RWPE2 (cell line): ENCODE data around the gene DGCR2.

Source experiments
- ATAC-seq: fragments of 200-7000 bp; cut with Tn5 transposase; 3 replicates; pipeline ENCODE4 v1.9.1; 2021; ENCODE audit warnings: low read depth
- DNase-seq: peaks from one replicate; pipeline ENCODE4 v3.0.0-alpha.2; 2020; ENCODE audit warnings: low spot score
- H3K27ac ChIP-seq: fragments of 450-650 bp; 2 replicates; pipeline ENCODE4 v1.5.1; 2017; ENCODE audit warnings: mild to moderate bottlenecking; ENCODE audit not compliant: poor library complexity, severe bottlenecking
- H3K27me3 ChIP-seq: fragments of 250-450 bp; sonication (Bioruptor Pico); 2 replicates; pipeline ENCODE4 v1.5.1; 2021; ENCODE audit warnings: mild to moderate bottlenecking, moderate library complexity; ENCODE audit not compliant: insufficient read depth, poor library complexity, severe bottlenecking
- H3K36me3 ChIP-seq: fragments of 250-450 bp; sonication (Bioruptor Pico); 2 replicates; pipeline ENCODE4 v1.5.1; 2020; ENCODE audit warnings: low read depth, mild to moderate bottlenecking, moderate library complexity
- H3K4me1 ChIP-seq: fragments of 250-450 bp; sonication (Bioruptor Pico); 2 replicates; pipeline ENCODE4 v1.5.1; 2021; ENCODE audit warnings: mild to moderate bottlenecking, moderate library complexity; ENCODE audit not compliant: insufficient read depth, poor library complexity, severe bottlenecking
- H3K4me3 ChIP-seq: fragments of 250-450 bp; sonication (Bioruptor Pico); 2 replicates; pipeline ENCODE4 v1.5.1; 2021; ENCODE audit warnings: mild to moderate bottlenecking, moderate library complexity; ENCODE audit not compliant: severe bottlenecking
- H3K9me3 ChIP-seq: fragments of 250-450 bp; sonication (Bioruptor Pico); 2 replicates; pipeline ENCODE4 v1.5.1; 2021; ENCODE audit warnings: mild to moderate bottlenecking, moderate library complexity; ENCODE audit not compliant: severe bottlenecking
- TF ChIP-seq, protein P1 (sequence below): fragments of 450-650 bp; IDR thresholded peaks from one replicate; pipeline ENCODE4 v1.5.1; 2017; ENCODE audit warnings: mild to moderate bottlenecking, moderate library complexity; ENCODE audit not compliant: poor library complexity, severe bottlenecking

Gene DGCR2

DNA sequence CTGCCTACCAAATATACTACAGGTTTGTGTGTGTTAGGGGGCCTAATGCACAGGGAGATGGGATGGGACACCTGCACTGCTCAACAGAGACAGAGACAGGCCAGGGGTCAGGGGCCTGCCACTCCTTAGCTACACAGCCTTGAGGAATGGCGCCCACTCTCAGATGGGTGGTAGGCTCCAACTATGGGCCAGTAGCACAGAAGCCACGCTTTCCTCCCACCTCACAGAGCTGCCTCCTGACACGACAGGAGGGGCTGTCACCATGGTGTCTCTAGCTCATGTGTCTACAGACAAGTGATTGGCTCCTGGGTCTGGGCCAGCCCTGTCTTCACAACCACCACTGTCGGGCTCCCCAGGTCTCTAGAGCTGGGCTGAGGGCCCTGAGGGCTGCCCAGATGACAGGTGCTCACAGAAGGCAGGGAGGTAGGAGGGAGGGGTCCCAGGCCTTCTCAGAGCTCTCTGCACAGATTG is 81.8 kb downstream of the DGCR2 start:
- Histone ChIP-seq H3K27ac (no peak overlapping the region), H3K9me3 (no peaks in the 10 kb centered on the region), H3K27me3 (no peaks in the 10 kb centered on the region), H3K4me1 (no peaks in the 10 kb centered on the region), H3K36me3 (peaks cover 15% of the 10 kb centered on the region), H3K4me3 (no peak overlapping the region)
- ATAC-seq (no peak), DNase-seq (no peak)
- TF ChIP-seq, protein P1, sequence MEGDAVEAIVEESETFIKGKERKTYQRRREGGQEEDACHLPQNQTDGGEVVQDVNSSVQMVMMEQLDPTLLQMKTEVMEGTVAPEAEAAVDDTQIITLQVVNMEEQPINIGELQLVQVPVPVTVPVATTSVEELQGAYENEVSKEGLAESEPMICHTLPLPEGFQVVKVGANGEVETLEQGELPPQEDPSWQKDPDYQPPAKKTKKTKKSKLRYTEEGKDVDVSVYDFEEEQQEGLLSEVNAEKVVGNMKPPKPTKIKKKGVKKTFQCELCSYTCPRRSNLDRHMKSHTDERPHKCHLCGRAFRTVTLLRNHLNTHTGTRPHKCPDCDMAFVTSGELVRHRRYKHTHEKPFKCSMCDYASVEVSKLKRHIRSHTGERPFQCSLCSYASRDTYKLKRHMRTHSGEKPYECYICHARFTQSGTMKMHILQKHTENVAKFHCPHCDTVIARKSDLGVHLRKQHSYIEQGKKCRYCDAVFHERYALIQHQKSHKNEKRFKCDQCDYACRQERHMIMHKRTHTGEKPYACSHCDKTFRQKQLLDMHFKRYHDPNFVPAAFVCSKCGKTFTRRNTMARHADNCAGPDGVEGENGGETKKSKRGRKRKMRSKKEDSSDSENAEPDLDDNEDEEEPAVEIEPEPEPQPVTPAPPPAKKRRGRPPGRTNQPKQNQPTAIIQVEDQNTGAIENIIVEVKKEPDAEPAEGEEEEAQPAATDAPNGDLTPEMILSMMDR, result no peak

DNA sequence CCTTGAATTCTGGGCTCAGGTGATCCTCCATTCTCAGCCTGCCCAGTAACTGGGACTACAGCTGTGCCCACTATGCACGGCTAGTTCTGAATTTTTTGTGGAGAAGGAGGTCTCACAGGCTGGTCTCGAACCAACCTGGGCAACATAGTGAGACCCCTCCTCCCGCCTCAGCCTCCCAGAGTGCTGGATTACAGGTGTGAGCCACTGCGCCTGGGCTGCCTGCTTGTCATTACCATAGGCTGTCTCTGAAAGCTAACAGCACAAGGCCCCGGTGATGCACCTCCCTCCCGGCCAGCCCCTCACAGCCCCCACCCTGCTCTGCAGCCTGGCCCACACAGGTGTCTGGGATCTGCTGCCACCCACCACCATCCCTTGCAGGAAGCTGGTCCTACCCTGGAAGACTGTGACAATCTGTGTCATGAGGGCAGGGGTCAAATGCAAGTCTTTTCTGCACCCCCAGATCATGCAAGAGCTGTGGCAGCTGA is 82.4 kb downstream of the DGCR2 start:
- DNase-seq (no peak), ATAC-seq (no peak)
- Histone ChIP-seq H3K4me3 (no peak overlapping the region), H3K4me1 (no peaks in the 10 kb centered on the region), H3K27ac (no peak overlapping the region), H3K27me3 (no peaks in the 10 kb centered on the region), H3K36me3 (peaks cover 9% of the 10 kb centered on the region), H3K9me3 (no peaks in the 10 kb centered on the region)
- TF ChIP-seq, protein P1, result no peak

DNA sequence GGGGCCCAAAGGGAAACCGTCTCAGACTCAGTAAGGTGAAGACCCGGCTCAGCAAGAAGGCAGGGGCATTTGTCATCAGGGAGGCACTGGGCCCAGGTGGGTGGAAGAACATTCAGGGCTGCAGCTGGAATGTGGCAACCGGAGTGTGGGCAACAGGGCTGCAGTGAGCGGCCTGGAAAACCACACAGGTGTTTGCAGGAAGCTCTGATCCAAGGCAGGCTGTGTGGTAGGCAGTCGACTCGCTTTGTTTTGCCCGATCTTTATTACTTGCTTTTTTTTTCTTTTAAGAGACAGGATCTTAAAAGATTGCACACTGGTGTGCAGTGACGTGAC is 82.8 kb downstream of the DGCR2 start:
- no peak for ATAC-seq

DNA sequence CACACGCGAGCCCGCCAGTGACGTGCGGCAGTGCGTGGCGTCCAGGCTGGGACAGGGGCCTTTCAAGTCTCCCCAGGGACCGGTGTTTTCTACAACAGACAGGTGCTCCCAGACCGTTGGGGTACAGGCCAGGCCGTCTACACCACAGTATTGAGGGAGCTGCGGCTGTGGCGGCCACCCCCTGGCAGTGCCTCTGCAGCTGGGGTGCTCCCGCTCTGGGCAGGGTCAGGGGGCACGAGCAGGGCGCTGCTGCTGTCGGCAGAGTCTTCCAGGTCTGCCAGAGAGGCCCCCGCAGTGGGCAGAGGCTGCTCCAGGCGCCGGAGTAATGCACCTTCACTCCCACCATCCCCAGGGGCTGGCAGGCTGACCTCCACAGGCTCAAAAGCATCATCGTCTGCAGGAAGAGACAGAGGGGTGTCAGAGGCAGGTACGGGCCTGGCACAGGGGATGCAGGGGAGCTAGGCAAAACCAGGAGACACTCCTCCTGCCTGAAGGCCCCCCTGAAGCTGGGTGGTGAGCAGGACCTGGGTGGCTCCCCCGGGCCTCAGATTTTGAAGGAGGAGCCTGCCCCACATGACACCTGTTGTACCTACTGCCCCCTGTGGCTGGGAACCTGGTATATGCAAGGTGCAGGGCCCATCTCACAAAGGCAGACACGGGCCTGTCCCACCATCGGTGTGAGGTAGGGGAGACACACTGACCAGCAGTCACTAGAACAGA is 83.3 kb downstream of the DGCR2 start:
- Histone ChIP-seq H3K4me1 (no peaks in the 10 kb centered on the region), H3K27me3 (no peaks in the 10 kb centered on the region), H3K36me3 (no peaks in the 10 kb centered on the region; the same call in 1 of the 2 replicates), H3K4me3 (no peak overlapping the region), H3K9me3 (no peaks in the 10 kb centered on the region), H3K27ac (no peak overlapping the region)
- TF ChIP-seq, protein P1, result no peak
- DNase-seq, result peak; percentile 53
- ATAC-seq, result no peak

More for the DNA sequence above, 82.8 kb downstream of the DGCR2 start:
- Histone ChIP-seq H3K4me1 (no peaks in the 10 kb centered on the region), H3K27ac (no peak overlapping the region), H3K4me3 (no peak overlapping the region), H3K9me3 (no peaks in the 10 kb centered on the region), H3K27me3 (no peaks in the 10 kb centered on the region), H3K36me3 (peaks cover 5% of the 10 kb centered on the region)
- TF ChIP-seq, protein P1, result no peak
- no peak for DNase-seq

DNA sequence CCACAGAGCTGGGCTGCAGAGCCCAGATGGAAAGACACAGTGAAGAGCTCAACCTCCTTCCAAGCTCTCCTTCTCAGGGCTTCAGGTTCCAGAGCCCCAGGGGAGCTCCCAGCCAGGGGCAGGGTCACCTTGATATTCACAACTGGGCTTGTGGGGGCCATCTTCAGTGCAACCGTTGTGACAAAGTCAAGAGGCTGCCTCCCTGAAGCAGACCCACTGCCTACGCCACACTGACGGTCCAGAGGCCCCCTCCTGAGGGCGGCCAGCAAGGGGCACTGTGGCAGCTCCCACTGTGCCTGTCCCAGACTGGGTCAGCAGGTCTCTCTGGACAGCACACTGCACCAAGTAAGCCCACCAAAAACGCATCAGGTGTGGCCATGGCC is 84.1 kb downstream of the DGCR2 start:
- Histone ChIP-seq H3K27me3 (no peaks in the 10 kb centered on the region), H3K4me3 (no peak overlapping the region), H3K4me1 (no peaks in the 10 kb centered on the region), H3K9me3 (no peaks in the 10 kb centered on the region), H3K36me3 (no peaks in the 10 kb centered on the region), H3K27ac (no peak overlapping the region)
- ATAC-seq, result no peak
- TF ChIP-seq, protein P1, result no peak
- DNase-seq, result no peak
